IMR-90 (cell line): Measurements from ENCODE around the gene DUS2. TPM values are rescaled to one million over a fixed set of nuclear protein-coding genes. Genes with fewer than 3 reads are reported as not detected.

Source experiments
- ATAC-seq: fragments of 200-7000 bp; cut with Tn5 transposase; 2 replicates; pipeline ENCODE4 v1.9.1; 2020; ENCODE audit warnings: low read depth, mild to moderate bottlenecking, moderate library complexity
- BruUV-seq: library from RNA; stranded (reverse); fragments of 400-500 nt; replicated peaks from 2 replicates; lab custom pipeline; 2021; lab: Mats Ljungman, UMichigan
- CTCF ChIA-PET: fragments of 300-600 bp; formaldehyde crosslinking; extraction: SDS; loops from one replicate; lab custom pipeline; 2021; ENCODE audit warnings: antibody characterized with exemption; lab: Yijun Ruan, JAX
- POLR2A ChIA-PET: fragments of 300-600 bp; sonication (Branson Sonifier 250); formaldehyde crosslinking; loops from one replicate; lab custom pipeline; 2022; ENCODE audit warnings: antibody characterized with exemption; ENCODE audit not compliant: unreplicated experiment; lab: Charles Lee
- DNase-seq: peaks from one replicate; pipeline ENCODE4 v3.0.0; 2013
- H2AFZ ChIP-seq: replicated peaks from 2 replicates; pipeline ENCODE3; 2013; ENCODE audit warnings: low read length, mild to moderate bottlenecking; ENCODE audit not compliant: poor library complexity
- H2AK5ac ChIP-seq: 2 replicates; pipeline ENCODE4 v1.6.1; 2013; ENCODE audit warnings: low read depth, low read length, inconsistent platforms
- H2AK9ac ChIP-seq: replicated peaks from 2 replicates; pipeline ENCODE3; 2013; ENCODE audit warnings: mild to moderate bottlenecking, low read depth, low read length, moderate library complexity; ENCODE audit not compliant: poor library complexity
- H2BK120ac ChIP-seq: 2 replicates; pipeline ENCODE4 v1.6.1; 2013; ENCODE audit warnings: low read depth, low read length, inconsistent platforms
- H2BK15ac ChIP-seq: 3 replicates; pipeline ENCODE4 v1.6.1; 2013; ENCODE audit warnings: low read depth, low read length, inconsistent platforms
- H2BK20ac ChIP-seq: 2 replicates; pipeline ENCODE4 v1.6.1; 2013; ENCODE audit warnings: low read depth, mild to moderate bottlenecking, inconsistent platforms, low read length, moderate library complexity
- H2BK5ac ChIP-seq: 2 replicates; pipeline ENCODE4 v1.6.1; 2013; ENCODE audit warnings: mild to moderate bottlenecking, low read depth, low read length, inconsistent platforms; ENCODE audit not compliant: poor library complexity, severe bottlenecking
- H3K14ac ChIP-seq: replicated peaks from 2 replicates; pipeline ENCODE4 v1.6.1; 2013; ENCODE audit warnings: low read depth, low read length, inconsistent platforms
- H3K18ac ChIP-seq: 2 replicates; pipeline ENCODE4 v1.6.1; 2013; ENCODE audit warnings: low read depth, low read length, control low read depth
- H3K23ac ChIP-seq: 2 replicates; pipeline ENCODE4 v1.6.1; 2013; ENCODE audit warnings: low read depth, low read length, inconsistent platforms
- H3K27ac ChIP-seq: 2 replicates; pipeline ENCODE4 v1.5.1; 2013; ENCODE audit warnings: mild to moderate bottlenecking, control low read depth, low read length; ENCODE audit not compliant: insufficient read depth
- H3K27me3 ChIP-seq: 2 replicates; pipeline ENCODE4 v1.6.1; 2013; ENCODE audit warnings: low read length; ENCODE audit not compliant: control insufficient read depth, insufficient read depth
- H3K36me3 ChIP-seq: 2 replicates; pipeline ENCODE4 v1.6.1; 2013; ENCODE audit warnings: low read length, mixed read lengths; ENCODE audit not compliant: control insufficient read depth, insufficient read depth
- H3K4ac ChIP-seq: 2 replicates; pipeline ENCODE4 v1.6.1; 2013; ENCODE audit warnings: low read depth, low read length, inconsistent platforms
- H3K4me1 ChIP-seq: 2 replicates; pipeline ENCODE4 v1.6.1; 2013; ENCODE audit warnings: low read length, mixed read lengths; ENCODE audit not compliant: control insufficient read depth, insufficient read depth
- H3K4me2 ChIP-seq: 2 replicates; pipeline ENCODE4 v1.6.1; 2013; ENCODE audit warnings: low read depth, mild to moderate bottlenecking, control low read depth, low read length, moderate library complexity
- H3K4me3 ChIP-seq: 2 replicates; pipeline ENCODE4 v1.5.1; 2013; ENCODE audit warnings: low read depth, mild to moderate bottlenecking, control low read depth, low read length, moderate library complexity; ENCODE audit not compliant: insufficient read depth
- H3K56ac ChIP-seq: 2 replicates; pipeline ENCODE4 v1.6.1; 2013; ENCODE audit warnings: low read length, inconsistent platforms; ENCODE audit not compliant: insufficient read depth; ENCODE audit errors: extremely low read depth
- H3K79me1 ChIP-seq, 2 experiments: 2 replicates each; pipeline ENCODE4 v1.6.1; 2013; ENCODE audit warnings: low read length in 2 of 2, inconsistent platforms in 1 of 2, low read depth in 1 of 2
- H3K9ac ChIP-seq: 2 replicates; pipeline ENCODE4 v1.6.1; 2013; ENCODE audit warnings: low read depth, low read length, control low read depth
- H3K9me1 ChIP-seq: 2 replicates; pipeline ENCODE4 v1.6.1; 2013; ENCODE audit warnings: low read length, inconsistent platforms; ENCODE audit not compliant: insufficient read depth
- H3K9me3 ChIP-seq: 2 replicates; pipeline ENCODE4 v1.6.1; 2013; ENCODE audit warnings: low read length; ENCODE audit not compliant: control insufficient read depth, insufficient read depth
- H4K20me1 ChIP-seq: 2 replicates; pipeline ENCODE4 v1.6.1; 2013; ENCODE audit warnings: low read length, inconsistent platforms; ENCODE audit not compliant: insufficient read depth
- H4K5ac ChIP-seq: 2 replicates; pipeline ENCODE4 v1.6.1; 2013; ENCODE audit warnings: mild to moderate bottlenecking, low read depth, low read length, control low read depth
- H4K8ac ChIP-seq, 2 experiments: 2 replicates each; pipeline ENCODE4 v1.6.1; 2013; ENCODE audit warnings: low read depth in 2 of 2, low read length in 2 of 2, control low read depth in 1 of 2, inconsistent platforms in 1 of 2
- H4K91ac ChIP-seq: 2 replicates; pipeline ENCODE4 v1.6.1; 2013; ENCODE audit warnings: low read depth, low read length, inconsistent platforms; ENCODE audit not compliant: insufficient read depth
- BHLHE40 ChIP-seq: fragments of 150-350 bp; IDR thresholded peaks from 2 replicates; pipeline ENCODE4 v1.6.1; 2016; ENCODE audit warnings: mild to moderate bottlenecking, low read depth, low read length
- MAFK ChIP-seq: IDR thresholded peaks from 2 replicates; pipeline ENCODE4 v1.6.1; 2012; ENCODE audit warnings: low read depth, low read length, improper control_type of control experiment
- WGBS, 2 experiments: methylation state at CpG; one replicate each; pipeline versions ENCODE4 v1.1.5 to v1.1.7; 2013; ENCODE audit warnings: missing lambda C conversion rate in 2 of 2; ENCODE audit not compliant: insufficient read length in 1 of 2; ENCODE audit errors: extremely low coverage in 2 of 2; 5-methylcytosine and 5-hydroxymethylcytosine counted together
- dilution Hi-C: fragments of 300-500 bp; cut with HindIII; formaldehyde crosslinking; loops from one replicate; pipeline ENCODE4 v1.14.3; 2018; ENCODE audit warnings: low sequenced_read_pairs; ENCODE audit not compliant: unreplicated experiment
- in situ Hi-C: fragments of 300-500 bp; cut with MboI; formaldehyde crosslinking; loops from 3 replicates; pipeline ENCODE4 v1.14.3; 2019; ENCODE audit warnings: low sequenced_read_pairs, inconsistent platforms, mixed read lengths
- intact Hi-C: fragments of 100-400 bp; cut with micrococcal nuclease; formaldehyde crosslinking; loops from 2 replicates; pipeline ENCODE4 v1.10.0; 2022
- polyA plus RNA-seq, 3 experiments: library from polyadenylated mRNA; depleted of rRNA; stranded (reverse); fragments of >200 nt; gene quantifications; 2 replicates each; pipeline ENCODE4 v1.2.3, GENCODE V29; 2012; ENCODE audit warnings: low replicate concordance in 1 of 3
- total RNA-seq: library from RNA; depleted of rRNA; stranded (reverse); fragments of >200 nt; gene quantifications from 2 replicates; pipeline ENCODE4 v1.2.3, GENCODE V29; 2012

DUS2 gene
- total and polyA plus RNA-seq, 2 of the 4 experiments (the other 2 are of a cell fraction) = 15.8 to 30.5 TPM

- Histone ChIP-seq H3K56ac (no peak overlapping the region), H2BK15ac (no peak overlapping the region), H3K4ac (no peak overlapping the region), H4K8ac (no peak overlapping the region), H3K9me3 (no peaks in the 10 kb centered on the region), H3K79me1 (0 out of 4 replicates have a peak, but pooled peaks cover 0 to 3% of the 10 kb centered on the region in 2 experiments), H3K27ac (no peak overlapping the region), H3K9me1 (peaks cover 12% of the 10 kb centered on the region), H4K91ac (no peak overlapping the region), H4K5ac (no peak overlapping the region), H3K23ac (no peak overlapping the region), H3K4me2 (no peak overlapping the region), H3K4me3 (no peak overlapping the region), H2AFZ (peak overlapping the region; percentile 34), H2AK9ac (peak overlapping the region; percentile 62), H2AK5ac (no peak overlapping the region), H4K20me1 (no peaks in the 10 kb centered on the region), H3K27me3 (no peaks in the 10 kb centered on the region), H2BK5ac (no peak overlapping the region), H3K4me1 (peaks cover 6% of the 10 kb centered on the region), H3K18ac (no peak overlapping the region; the same call in 1 of the 2 replicates), H2BK20ac (no peak overlapping the region), H3K14ac (0 out of 2 replicates have a peak overlapping the region, but pooled peaks have one; percentile 9), H2BK120ac (peak overlapping the region; percentile 26; the same call in 1 of the 2 replicates), H3K36me3 (peaks cover 47% of the 10 kb centered on the region), H3K9ac (no peak overlapping the region)
- dilution Hi-C loops = no loop called here
- TF ChIP-seq BHLHE40 (no peak), MAFK (peak; percentile 59)
- 100% methylated on average over 1 of the region's 9 CpGs; no CpG with 5 or more reads in 1 of the 2 experiments for WGBS, 2 experiments
- no TSS peak for BruUV-seq
- ATAC-seq = peak; percentile 85
- ChIA-PET POLR2A (no interaction called here), CTCF (no interaction called here)
- in situ Hi-C loops = no loop called here
- intact Hi-C loops = no loop called here
- DNase-seq = peak; percentile 78
Observed at GRCh38 chr16:68072038-68072695, 49.1 kb downstream of the DUS2 start.
